WTC11 (cell line): Measurements from ENCODE around the gene ADH1A. TPM values are rescaled to one million over a fixed set of nuclear protein-coding genes. Genes with fewer than 3 reads are reported as not detected.

Experiments used
- ATAC-seq: fragments of 200-7000 bp; cut with Tn5 transposase; 2 replicates; pipeline ENCODE4 v1.10.0; 2021; ENCODE audit warnings: mild to moderate bottlenecking, moderate library complexity
- CTCF ChIA-PET: fragments of 300-600 bp; sonication (Branson Sonifier 250); formaldehyde crosslinking; loops from one replicate; lab custom pipeline; 2021; ENCODE audit warnings: antibody characterized with exemption; lab: Charles Lee
- POLR2A ChIA-PET: fragments of 350-600 bp; sonication (Branson Sonifier 250); formaldehyde crosslinking; loops from one replicate; lab custom pipeline; 2021; ENCODE audit warnings: antibody characterized with exemption; lab: Charles Lee
- DNase-seq: peaks from one replicate; pipeline ENCODE4 v3.0.0; 2021; ENCODE audit warnings: low spot score
- H3K27ac Mint-ChIP-seq: 2 replicates; pipeline ENCODE4 v1.8.0; 2021; ENCODE audit warnings: mixed read lengths
- H3K27me3 Mint-ChIP-seq: 2 replicates; pipeline ENCODE4 v1.8.0; 2021; ENCODE audit warnings: low read depth, mild to moderate bottlenecking, moderate library complexity, mixed read lengths
- H3K36me3 Mint-ChIP-seq: 2 replicates; pipeline ENCODE4 v1.8.0; 2021; ENCODE audit warnings: mixed read lengths
- H3K4me1 Mint-ChIP-seq: 2 replicates; pipeline ENCODE4 v1.8.0; 2022; ENCODE audit warnings: mixed read lengths
- H3K4me3 Mint-ChIP-seq: 2 replicates; pipeline ENCODE4 v1.8.0; 2021; ENCODE audit warnings: mild to moderate bottlenecking, moderate library complexity, mixed read lengths
- H3K9me3 Mint-ChIP-seq: 2 replicates; pipeline ENCODE4 v1.8.0; 2021; ENCODE audit warnings: mixed read lengths
- ARID4B ChIP-seq: sonication (generic); formaldehyde crosslinking; IDR thresholded peaks from 2 replicates; pipeline ENCODE4 v1.8.0; 2023; ENCODE audit warnings: missing genetic modification reagents, mild to moderate bottlenecking, borderline replicate concordance
- ATF6 ChIP-seq: sonication (generic); formaldehyde crosslinking; IDR thresholded peaks from 2 replicates; pipeline ENCODE4 v1.8.1; 2023; ENCODE audit warnings: mild to moderate bottlenecking, missing genetic modification reagents
- CBFB ChIP-seq: sonication (generic); formaldehyde crosslinking; IDR thresholded peaks from 2 replicates; pipeline ENCODE4 v1.8.1; 2022; ENCODE audit warnings: mild to moderate bottlenecking, low read depth, missing genetic modification reagents
- CTCF ChIP-seq: fragments of 200-600 bp; IDR thresholded peaks from 2 replicates; pipeline ENCODE4 v1.8.0; 2022; ENCODE audit warnings: antibody characterized with exemption
- E2F1 ChIP-seq: sonication (generic); formaldehyde crosslinking; IDR thresholded peaks from 2 replicates; pipeline ENCODE4 v1.8.0; 2022; ENCODE audit warnings: mild to moderate bottlenecking, missing genetic modification reagents
- ETV6 ChIP-seq: sonication (generic); formaldehyde crosslinking; IDR thresholded peaks from 2 replicates; pipeline ENCODE4 v1.8.1; 2022; ENCODE audit warnings: mild to moderate bottlenecking, missing genetic modification reagents
- MAX ChIP-seq: sonication (generic); formaldehyde crosslinking; IDR thresholded peaks from 2 replicates; pipeline ENCODE4 v1.8.0; 2022; ENCODE audit warnings: mild to moderate bottlenecking, missing genetic modification reagents
- NFYB ChIP-seq: sonication (generic); formaldehyde crosslinking; conservative IDR thresholded peaks from 2 replicates; pipeline ENCODE4 v1.8.0; 2022; ENCODE audit warnings: low read depth, missing genetic modification reagents
- PRDM15 ChIP-seq: sonication (generic); formaldehyde crosslinking; IDR thresholded peaks from 2 replicates; pipeline ENCODE4 v1.8.0; 2022; ENCODE audit warnings: missing genetic modification reagents
- SMAD4 ChIP-seq: sonication (generic); formaldehyde crosslinking; IDR thresholded peaks from 2 replicates; pipeline ENCODE4 v1.8.0; 2022; ENCODE audit warnings: mild to moderate bottlenecking, missing genetic modification reagents
- SP1 ChIP-seq: sonication (generic); formaldehyde crosslinking; conservative IDR thresholded peaks from 2 replicates; pipeline ENCODE4 v1.8.1; 2022; ENCODE audit warnings: missing genetic modification reagents
- ZNF219 ChIP-seq: sonication (generic); formaldehyde crosslinking; IDR thresholded peaks from 2 replicates; pipeline ENCODE4 v1.8.0; 2023; ENCODE audit warnings: missing genetic modification reagents, mild to moderate bottlenecking, borderline replicate concordance
- ZNF232 ChIP-seq: sonication (generic); formaldehyde crosslinking; IDR thresholded peaks from 2 replicates; pipeline ENCODE4 v1.8.0; 2022; ENCODE audit warnings: mild to moderate bottlenecking, missing genetic modification reagents
- ZNF263 ChIP-seq: sonication (generic); formaldehyde crosslinking; IDR thresholded peaks from 2 replicates; pipeline ENCODE4 v1.8.1; 2022; ENCODE audit warnings: low read depth, mild to moderate bottlenecking, moderate library complexity, missing genetic modification reagents
- ZNF281 ChIP-seq: sonication (generic); formaldehyde crosslinking; IDR thresholded peaks from 2 replicates; pipeline ENCODE4 v1.8.0; 2023; ENCODE audit warnings: mild to moderate bottlenecking, missing genetic modification reagents
- ZNF532 ChIP-seq: fragments of 250-450 bp; sonication (Bioruptor Pico); IDR thresholded peaks from 2 replicates; pipeline ENCODE4 v1.9.0; 2021; ENCODE audit warnings: mild to moderate bottlenecking, borderline replicate concordance
- total RNA-seq: library from RNA; stranded (reverse); gene quantifications from 3 replicates; pipeline ENCODE4 v1.2.3, GENCODE V29; 2021

ADH1A gene
- total RNA-seq, 1 experiment from 2014 or later = not detected

- TF ChIP-seq ARID4B (no peak), CBFB (no peak), ZNF232 (CRISPR knock-in tag) (no peak)
- TF ChIP-seq, all 79 proteins: peak for 0
These were observed 15.7 kb downstream of the ADH1A start (continued) for GRCh38 chr4:99275050-99275449.

GRCh38 chr4:99273704-99274103 lies 17.1 kb downstream of the ADH1A start:
- POLR2A ChIA-PET = no interaction called here
- no peak for ATAC-seq
- Mint-ChIP-seq H3K4me3 (no peak overlapping the region), H3K27me3 (no peaks in the 10 kb centered on the region), H3K4me1 (peaks cover 3% of the 10 kb centered on the region), H3K27ac (no peak overlapping the region), H3K36me3 (peaks cover 7% of the 10 kb centered on the region; the same call in 1 of the 2 replicates), H3K9me3 (peaks cover 29% of the 10 kb centered on the region)
- DNase-seq = no peak
- CTCF ChIA-PET = no interaction called here
- TF ChIP-seq ZNF219 (CRISPR knock-in tag) = no peak
- no peak for TF ChIP-seq SMAD4 (CRISPR knock-in tag)
- TF ChIP-seq NFYB = no peak
- TF ChIP-seq ETV6 = no peak
- TF ChIP-seq ATF6 (CRISPR knock-in tag) = no peak
- TF ChIP-seq PRDM15 (CRISPR knock-in tag) = no peak
- no peak for TF ChIP-seq SP1 (CRISPR knock-in tag)
- no peak for TF ChIP-seq ZNF532 (CRISPR knock-in tag)
- no peak for TF ChIP-seq E2F1 (CRISPR knock-in tag)
- TF ChIP-seq ZNF281 (CRISPR knock-in tag) = no peak
- no peak for TF ChIP-seq ZNF263
- TF ChIP-seq CTCF = no peak
- no peak for TF ChIP-seq MAX
